Measurements from ENCODE around the gene BRME1.

DNA sequence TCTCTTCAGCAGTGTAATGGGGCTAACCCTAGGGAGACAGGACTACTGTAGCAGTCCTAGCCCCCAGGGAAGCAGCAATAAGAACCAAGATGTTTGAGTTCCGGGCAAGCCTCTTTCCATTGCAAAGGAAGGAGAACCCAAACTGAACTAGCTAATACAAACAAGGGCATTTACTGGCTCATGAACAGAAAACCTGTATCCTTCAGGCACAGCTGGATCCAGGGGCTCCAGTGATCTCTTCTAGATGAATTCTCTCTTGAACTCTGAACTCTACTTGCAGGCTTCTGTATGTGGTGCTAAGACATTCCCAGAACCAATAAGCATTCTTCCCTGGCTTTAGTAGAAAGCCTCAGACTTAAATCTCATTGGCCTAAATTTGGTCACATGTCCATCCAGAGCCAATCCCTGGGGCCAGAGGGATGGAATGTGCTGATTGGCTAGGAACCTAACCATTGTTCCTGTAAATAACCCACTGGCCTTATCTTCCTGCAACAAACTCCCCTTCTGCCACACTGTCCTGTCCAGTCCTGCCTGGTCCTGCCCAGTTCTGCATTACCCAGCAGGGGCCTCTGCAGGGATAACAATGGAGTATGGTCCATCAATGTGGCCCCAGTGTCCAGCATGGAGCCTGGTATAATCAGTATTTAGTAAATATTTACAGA lies 36.2 kb upstream of the BRME1 start:
- TF ChIP-seq, protein P1, sequence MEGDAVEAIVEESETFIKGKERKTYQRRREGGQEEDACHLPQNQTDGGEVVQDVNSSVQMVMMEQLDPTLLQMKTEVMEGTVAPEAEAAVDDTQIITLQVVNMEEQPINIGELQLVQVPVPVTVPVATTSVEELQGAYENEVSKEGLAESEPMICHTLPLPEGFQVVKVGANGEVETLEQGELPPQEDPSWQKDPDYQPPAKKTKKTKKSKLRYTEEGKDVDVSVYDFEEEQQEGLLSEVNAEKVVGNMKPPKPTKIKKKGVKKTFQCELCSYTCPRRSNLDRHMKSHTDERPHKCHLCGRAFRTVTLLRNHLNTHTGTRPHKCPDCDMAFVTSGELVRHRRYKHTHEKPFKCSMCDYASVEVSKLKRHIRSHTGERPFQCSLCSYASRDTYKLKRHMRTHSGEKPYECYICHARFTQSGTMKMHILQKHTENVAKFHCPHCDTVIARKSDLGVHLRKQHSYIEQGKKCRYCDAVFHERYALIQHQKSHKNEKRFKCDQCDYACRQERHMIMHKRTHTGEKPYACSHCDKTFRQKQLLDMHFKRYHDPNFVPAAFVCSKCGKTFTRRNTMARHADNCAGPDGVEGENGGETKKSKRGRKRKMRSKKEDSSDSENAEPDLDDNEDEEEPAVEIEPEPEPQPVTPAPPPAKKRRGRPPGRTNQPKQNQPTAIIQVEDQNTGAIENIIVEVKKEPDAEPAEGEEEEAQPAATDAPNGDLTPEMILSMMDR (IDR thresholded peaks at IDR 0.05) = no peak
- TF ChIP-seq, protein P2, sequence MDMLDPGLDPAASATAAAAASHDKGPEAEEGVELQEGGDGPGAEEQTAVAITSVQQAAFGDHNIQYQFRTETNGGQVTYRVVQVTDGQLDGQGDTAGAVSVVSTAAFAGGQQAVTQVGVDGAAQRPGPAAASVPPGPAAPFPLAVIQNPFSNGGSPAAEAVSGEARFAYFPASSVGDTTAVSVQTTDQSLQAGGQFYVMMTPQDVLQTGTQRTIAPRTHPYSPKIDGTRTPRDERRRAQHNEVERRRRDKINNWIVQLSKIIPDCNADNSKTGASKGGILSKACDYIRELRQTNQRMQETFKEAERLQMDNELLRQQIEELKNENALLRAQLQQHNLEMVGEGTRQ (IDR thresholded peaks at IDR 0.05) = peak; percentile 62
- TF ChIP-seq EHMT2 (IDR thresholded peaks at IDR 0.05; ENCODE audit: low read depth) = no peak
- TF ChIP-seq HOXA7 (CRISPR knock-in tag; IDR thresholded peaks at IDR 0.05) = no peak
- TF ChIP-seq SREBF2 (IDR thresholded peaks at IDR 0.05) = no peak

Measured in A549 (cell line).